DMS114 treated with DMSO at 0.1 percent for 48 hours (cell line): ENCODE measurements around the gene BRK1.
"Not testable (repeated sequence)": the region's sequence is repeated elsewhere in the genome, so short reads cannot be mapped to it uniquely, and the experiment has no call there.

Experiments
- DNase-seq: peaks from one replicate; lab custom pipeline; 2025; ENCODE audit not compliant: unreplicated experiment; lab: John Stamatoyannopoulos, UW

The BRK1 gene

GRCh38 chr3:10176150-10176549 is 60.7 kb downstream of the BRK1 start:
- DNase-seq, result not testable (repeated sequence)
